Measurements from ENCODE around the gene MAEA. TPM values are rescaled to one million over a fixed set of nuclear protein-coding genes. Genes with fewer than 3 reads are reported as not detected.

MAEA gene
- total and polyA plus RNA-seq, 2 of the 8 experiments (the other 6 are each of a cell fraction or from before 2014, with no cell fraction given): 75.8 to 133 TPM

GRCh38 chr4:1328267-1329155, 38.8 kb downstream of the MAEA start:
- H4K91ac ChIP-seq (replicated peaks; ENCODE audit: insufficient read length, low read length): no peak overlapping the region
- no peak overlapping the region for H3K56ac ChIP-seq (replicated peaks; ENCODE audit: insufficient read length, low read depth, low read length)
- peaks cover 7 to 35% (median 19%) of the 10 kb centered on the region in 4 experiments; a peak in 6 of 8 replicates for H3K36me3 ChIP-seq (ENCODE audit: control insufficient read depth in 2 of 4, insufficient read depth in 4 of 4, low read length in 3 of 4)
- H2AFZ ChIP-seq (ENCODE audit: low read length): no peak overlapping the region
- H3K23ac ChIP-seq (ENCODE audit: insufficient read length): no peak overlapping the region
- TF ChIP-seq BRCA1 (IDR thresholded peaks at IDR 0.05; ENCODE audit: low read depth, low read length): no peak
- TF ChIP-seq RBBP5 (IDR thresholded peaks at IDR 0.05; ENCODE audit: borderline replicate concordance, low read depth, low read length): no peak
- TF ChIP-seq BCL11A (IDR thresholded peaks at IDR 0.05; ENCODE audit: low read depth in 2 of 2, low read length in 2 of 2): no peak
- TF ChIP-seq POLR2AphosphoS5 (IDR thresholded peaks at IDR 0.05; ENCODE audit: low read depth, low read length): no peak
- no peak for TF ChIP-seq MAX (IDR thresholded peaks at IDR 0.05)
- no peaks in the 10 kb centered on the region for H3K27me3 ChIP-seq (replicated peaks in 1 of 4; ENCODE audit: control insufficient read depth in 3 of 4, extremely low read depth in 1 of 4, insufficient read depth in 3 of 4, low read length in 3 of 4)
- H3K27ac ChIP-seq (ENCODE audit: low read depth, low read length): no peak overlapping the region
- H3K4me1 ChIP-seq (replicated peaks in 1 of 4; ENCODE audit: control insufficient read depth in 3 of 4, insufficient read depth in 4 of 4, low read length in 3 of 4): no peaks in the 10 kb centered on the region
- WGBS, 2 experiments (ENCODE audit: extremely low coverage in 1 of 2, insufficient coverage in 1 of 2, insufficient read length in 1 of 2, insufficient replicate concordance in 2 of 2, low coverage in 1 of 2, low lambda C conversion rate in 2 of 2, missing lambda C conversion rate in 1 of 2): 93% methylated on average over 49 of the region's 51 CpGs; no CpG with 5 or more reads in 1 of the 2 experiments
- no peak overlapping the region for H2AK5ac ChIP-seq (ENCODE audit: low read depth, low read length)
- ChIA-PET POLR2A (ENCODE audit: partially characterized antibody) (interaction anchor here (1.2 to 2.5 kb wide), 4 partner anchors 8 to 17 kb away, joined by 3 to 7 read pairs (median 5); no protein-coding TSS in a partner anchor), CTCF (ENCODE audit: partially characterized antibody) (interaction anchor here (0.7 to 2.2 kb wide), 3 partner anchors 10 to 113 kb away, joined by 3 to 10 read pairs (median 9); no protein-coding TSS in a partner anchor)
- peaks cover 10% of the 10 kb centered on the region; the same call in 1 of the 2 replicates for H3K79me1 ChIP-seq (ENCODE audit: low read depth, low read length)
- H3K4me2 ChIP-seq (ENCODE audit: insufficient read depth in 1 of 2, low read depth in 2 of 2, low read length in 2 of 2): no peak overlapping the region
- H3K79me2 ChIP-seq (ENCODE audit: control insufficient read depth in 1 of 2, insufficient read depth in 2 of 2, low read length in 2 of 2): no peaks in the 10 kb centered on the region; a peak in 1 of 4 replicates
- H4K8ac ChIP-seq (ENCODE audit: extremely low read depth, insufficient read depth, low read length): no peak overlapping the region; the same call in 1 of the 2 replicates
- H3K23me2 ChIP-seq (ENCODE audit: low read depth, low read length): peaks cover 11% of the 10 kb centered on the region; the same call in 1 of the 2 replicates
- no peak overlapping the region for H2BK120ac ChIP-seq (replicated peaks; ENCODE audit: low read depth, low read length)
- H2BK12ac ChIP-seq (ENCODE audit: low read depth, low read length): no peak overlapping the region
- no peak for DNase-seq (ENCODE audit: low read depth in 1 of 2, low spot score in 2 of 2)
- no peak overlapping the region for H3K18ac ChIP-seq (ENCODE audit: extremely low read depth, low read length)
- H2BK20ac ChIP-seq (ENCODE audit: low read length): no peak overlapping the region
- H3K9me3 ChIP-seq (ENCODE audit: insufficient read depth in 2 of 2, low read depth in 1 of 2, low read length in 1 of 2): no peaks in the 10 kb centered on the region
- H4K20me1 ChIP-seq (replicated peaks in 1 of 2; ENCODE audit: control insufficient read depth in 1 of 2, insufficient read depth in 2 of 2, low read length in 2 of 2): peaks cover 5 to 25% of the 10 kb centered on the region in 2 experiments
- no peak overlapping the region for H3K14ac ChIP-seq (ENCODE audit: insufficient read length)
- no peak overlapping the region for H2BK5ac ChIP-seq (ENCODE audit: low read depth, low read length)
- no peak overlapping the region for H3K9ac ChIP-seq (replicated peaks in 1 of 4; ENCODE audit: extremely low read depth in 1 of 4, low read depth in 3 of 4, low read length in 3 of 4)
- no peak overlapping the region for H3K4me3 ChIP-seq (ENCODE audit: extremely low read depth in 1 of 4, insufficient read depth in 2 of 4, low read depth in 3 of 4, low read length in 4 of 4)
- no peak overlapping the region for H2BK15ac ChIP-seq (ENCODE audit: low read length)
- FAIRE-seq: no peak
- H4K5ac ChIP-seq (ENCODE audit: insufficient read length, low read depth, low read length): no peak overlapping the region
- H3K4ac ChIP-seq (replicated peaks; ENCODE audit: insufficient read length, low read depth, low read length): no peak overlapping the region

All from H1 (cell line).